Amniotic epithelial cell (primary cell): ENCODE data around the gene IGF2R.
A peak's percentile ranks its signal among the peaks of the same experiment; 100 is the strongest.

ENCODE experiments used
- DNase-seq: peaks from one replicate; pipeline ENCODE4 v3.0.0-alpha.2; 2010; ENCODE audit warnings: low read depth

Gene IGF2R

GRCh38 chr6:160028487-160029275 is 59.8 kb downstream of the IGF2R start:
- DNase-seq = no peak

DNA sequence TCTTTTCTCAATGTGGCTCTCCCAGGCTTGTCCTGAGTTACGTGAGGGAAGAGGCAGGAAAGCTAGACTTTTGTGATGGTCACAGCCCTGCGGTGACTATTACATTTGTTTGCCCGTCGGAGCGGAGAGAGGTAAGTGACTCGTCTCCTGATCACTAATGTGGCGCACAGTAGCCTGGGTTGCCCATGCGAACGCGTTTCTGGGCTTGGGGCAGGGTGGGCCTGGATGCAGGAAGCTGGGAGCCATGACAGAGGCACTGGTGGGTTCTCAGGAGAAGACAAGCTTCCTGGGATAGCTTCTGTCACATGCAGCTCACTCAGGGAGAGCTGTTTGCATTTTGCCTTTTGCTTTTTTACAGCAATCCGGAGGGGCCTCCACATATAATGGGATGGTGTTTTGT is 60.6 kb downstream of the IGF2R start:
- no peak for DNase-seq

GRCh38 chr6:160030103-160030502 is 61.2 kb downstream of the IGF2R start:
- peak; percentile 94 for DNase-seq

- DNase-seq = no peak
Measured at GRCh38 chr6:160031442-160031841, 62.6 kb downstream of the IGF2R start.

GRCh38 chr6:160031871-160032270 is 63.0 kb downstream of the IGF2R start:
- DNase-seq = no peak

- no peak for DNase-seq
Measured at GRCh38 chr6:160032538-160032937, 63.7 kb downstream of the IGF2R start.

DNA sequence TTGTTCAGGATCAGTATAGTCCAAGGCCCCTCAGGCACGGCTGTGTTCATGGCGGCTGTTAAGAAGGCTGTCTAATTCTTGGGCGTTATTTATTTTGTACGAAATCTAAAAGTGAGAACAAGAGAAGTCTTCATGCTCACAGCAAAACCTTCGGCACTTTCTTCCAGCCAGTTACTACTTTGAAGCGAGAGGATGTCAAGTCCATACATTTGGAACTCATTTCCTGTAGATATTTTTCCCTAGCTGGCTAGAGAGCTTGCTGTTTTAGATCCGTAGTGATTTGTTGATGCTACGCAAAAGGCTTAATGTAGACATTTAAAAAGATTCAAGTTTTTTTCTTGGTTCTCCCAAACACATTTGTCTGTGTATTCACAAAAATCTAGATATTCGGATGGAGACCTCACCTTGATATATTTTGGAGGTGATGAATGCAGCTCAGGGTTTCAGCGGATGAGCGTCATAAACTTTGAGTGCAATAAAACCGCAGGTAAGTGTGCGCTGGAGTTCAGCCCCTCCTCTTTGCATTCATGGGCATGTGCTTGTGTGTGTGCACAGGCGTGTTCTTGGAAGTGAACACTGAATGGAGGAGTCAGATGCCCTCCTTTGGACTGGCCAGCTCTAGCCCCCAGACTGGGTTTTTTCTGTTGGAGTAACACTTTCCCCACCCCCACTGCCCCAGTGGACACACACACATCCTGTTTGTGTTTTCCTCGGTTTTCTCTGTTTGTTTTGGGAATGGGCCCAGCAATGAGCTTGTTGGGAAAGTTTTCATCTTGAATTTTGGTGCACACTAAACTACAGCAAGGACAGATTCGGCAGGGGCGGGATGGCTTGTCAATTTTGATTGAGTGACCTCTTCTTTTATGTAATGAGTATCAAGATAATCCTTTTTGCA is 65.4 kb downstream of the IGF2R start:
- no peak for DNase-seq

DNA sequence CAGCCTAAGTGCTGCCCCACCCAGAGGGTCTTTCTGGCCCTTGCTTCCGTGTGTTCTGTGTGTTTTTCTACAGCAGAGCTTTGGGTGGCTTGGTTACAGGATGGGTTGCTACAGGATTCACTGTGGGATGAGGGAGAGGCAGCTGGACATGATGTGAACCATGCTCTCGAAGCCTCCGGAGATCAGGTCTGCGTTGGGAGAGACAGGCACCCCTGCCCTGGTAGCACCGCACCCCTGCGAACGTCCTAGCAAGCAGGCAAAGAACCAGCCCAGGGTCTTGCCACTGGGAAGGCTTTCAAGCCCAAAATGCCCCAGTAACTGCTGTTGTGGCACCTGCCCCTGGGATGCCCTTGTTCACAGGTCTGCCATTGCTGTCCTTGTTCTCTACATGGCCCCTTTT is 66.4 kb downstream of the IGF2R start:
- no peak for DNase-seq

DNA sequence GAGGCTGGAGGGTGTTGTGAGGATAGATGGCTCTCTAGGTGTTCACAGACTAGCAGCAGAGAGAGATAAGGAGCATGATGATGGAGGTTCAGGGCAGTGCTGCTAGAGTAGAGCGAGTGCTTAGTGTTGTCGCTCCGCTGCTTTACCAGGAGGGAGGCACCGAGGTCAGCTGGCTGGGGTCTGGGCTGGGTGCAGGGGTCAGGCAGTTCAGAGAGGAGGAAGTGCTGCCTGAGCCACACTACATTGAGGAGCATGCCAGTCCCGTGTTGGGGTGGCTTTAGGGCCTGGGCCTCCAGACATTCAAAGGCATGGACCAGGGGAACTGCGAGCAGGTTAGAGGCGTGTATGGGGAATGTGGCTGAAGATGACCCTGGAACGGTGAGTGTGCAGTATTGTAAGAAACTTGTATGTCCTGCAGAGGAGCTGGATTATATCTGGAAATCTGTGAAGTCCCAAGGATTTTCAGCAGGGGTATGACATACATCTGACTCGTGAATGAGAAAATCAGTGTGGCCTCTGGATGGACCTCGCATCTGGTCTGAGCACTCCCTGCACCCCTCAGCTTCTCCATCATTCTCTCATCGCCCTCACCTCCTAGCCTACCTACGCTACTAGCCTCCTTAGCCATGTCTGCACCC is 66.9 kb downstream of the IGF2R start:
- no peak for DNase-seq

- DNase-seq = no peak
Measured at GRCh38 chr6:160036331-160036695, 67.4 kb downstream of the IGF2R start.

DNA sequence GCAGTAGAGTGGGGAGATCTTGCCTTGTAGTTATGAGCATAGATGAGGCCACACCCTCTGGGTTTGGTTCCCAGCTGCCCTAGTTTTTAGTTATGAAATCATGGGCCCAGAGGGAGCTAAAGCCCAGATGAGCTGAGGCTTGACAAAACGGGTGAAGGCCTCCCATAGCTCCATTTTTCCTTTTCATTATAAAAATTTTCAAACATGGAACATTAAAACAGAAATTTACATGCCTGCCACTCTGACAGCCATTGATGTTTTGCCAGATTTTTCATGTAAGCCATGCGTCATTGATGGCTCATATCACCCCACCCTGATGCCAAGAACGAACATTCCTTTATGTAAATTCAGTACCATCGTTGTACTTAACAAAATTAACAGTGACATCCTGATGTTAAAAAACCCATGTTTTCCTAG is 67.9 kb downstream of the IGF2R start:
- peak; percentile 67 for DNase-seq

DNA sequence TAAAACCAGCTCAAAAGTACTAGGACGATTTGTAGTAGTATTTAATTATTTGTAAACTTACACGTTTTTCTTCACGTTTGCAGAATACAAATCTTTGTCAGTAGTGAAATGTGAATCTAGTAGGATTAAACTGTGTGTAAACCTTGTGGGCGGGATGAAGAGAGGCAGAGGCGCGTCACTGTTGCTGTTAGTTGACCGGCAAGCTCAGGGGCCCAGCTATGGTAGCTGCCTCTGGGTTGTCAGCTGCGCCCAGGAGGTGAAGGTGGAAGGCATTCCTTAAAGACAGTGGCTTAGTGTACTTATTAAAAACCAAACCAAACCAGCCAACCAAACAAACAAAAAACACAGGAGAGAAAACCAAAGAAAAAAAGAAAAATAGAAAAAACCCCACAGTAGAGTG is 69.6 kb downstream of the IGF2R start:
- DNase-seq = no peak

DNA sequence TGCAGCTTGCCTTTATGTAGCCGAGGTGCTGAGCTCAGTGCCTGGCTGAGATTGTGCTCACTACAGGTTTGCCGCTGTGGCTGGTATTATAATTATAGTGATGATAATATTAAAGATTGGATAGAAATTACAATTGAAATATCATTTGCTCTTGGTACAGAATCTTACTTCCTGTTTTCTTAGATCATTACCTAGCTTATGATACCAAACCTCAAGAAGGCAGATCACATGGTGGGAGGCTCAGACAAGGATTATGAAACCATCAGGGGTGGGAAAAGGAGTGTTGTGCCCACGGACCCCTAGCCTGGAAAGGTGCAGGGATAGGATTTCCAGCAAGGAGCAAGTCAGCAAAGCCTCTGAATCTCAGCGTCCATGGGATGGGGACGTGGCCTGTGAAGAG is 70.6 kb downstream of the IGF2R start:
- DNase-seq = no peak

DNA sequence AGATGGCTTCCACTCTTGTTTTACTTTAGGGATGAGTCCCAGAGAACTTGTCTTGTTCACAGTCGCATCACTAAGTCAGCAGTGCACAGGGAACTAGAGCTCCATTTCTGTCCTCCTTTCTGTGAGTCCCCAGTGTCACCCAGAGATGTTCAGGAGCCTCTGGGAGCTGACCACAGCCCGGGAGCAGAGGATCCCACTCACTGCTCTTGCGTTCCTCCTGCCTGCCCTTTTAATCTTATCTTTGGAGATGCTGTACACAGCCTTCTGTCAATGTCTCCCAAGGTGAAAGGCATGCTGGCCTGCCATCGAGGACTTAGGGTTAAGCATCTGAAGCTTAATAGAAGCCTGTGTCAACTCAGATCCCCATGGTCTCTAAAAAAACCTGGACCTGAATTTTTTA is 71.2 kb downstream of the IGF2R start:
- DNase-seq = no peak

- DNase-seq = no peak
Measured at GRCh38 chr6:160040527-160041264, 71.8 kb downstream of the IGF2R start.

- DNase-seq = peak; percentile 81
Measured at GRCh38 chr6:160041608-160042007, 72.7 kb downstream of the IGF2R start.

DNA sequence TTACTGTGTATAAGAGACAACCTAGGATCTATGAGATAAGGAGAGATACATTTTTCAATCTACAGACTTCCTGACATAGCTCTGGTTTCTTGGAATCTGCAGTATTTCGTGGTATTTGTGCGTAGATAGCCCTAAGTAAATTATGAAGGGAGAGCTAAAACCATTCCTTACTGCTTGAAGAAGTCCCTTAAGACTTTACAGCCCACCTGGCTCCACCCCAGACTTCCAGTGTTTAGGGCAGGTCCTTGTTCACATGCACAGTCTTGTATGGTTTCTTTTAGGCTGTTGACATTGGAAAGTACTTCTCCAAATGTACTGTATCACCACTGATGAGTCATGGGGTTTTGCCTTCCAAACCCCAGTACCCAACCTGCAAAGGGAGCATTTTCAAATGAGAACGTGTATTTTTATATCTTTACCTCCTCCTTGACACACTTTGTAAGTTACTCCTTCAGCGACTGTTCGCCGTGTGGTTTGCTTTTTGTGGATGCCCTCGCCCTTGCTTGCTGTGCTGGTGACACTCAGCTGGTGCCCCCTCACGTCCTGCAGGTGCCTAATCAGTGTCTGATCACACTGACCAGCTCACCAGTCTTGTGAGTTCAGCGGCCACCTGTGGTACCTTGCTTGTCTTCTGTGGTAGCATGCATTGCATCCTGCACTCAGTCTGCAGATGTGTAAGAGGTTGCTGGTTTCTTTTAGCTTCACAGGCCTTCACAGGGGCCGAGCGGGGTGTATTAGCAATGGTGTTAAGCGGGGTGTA is 73.3 kb downstream of the IGF2R start:
- peak; percentile 70 for DNase-seq

DNA sequence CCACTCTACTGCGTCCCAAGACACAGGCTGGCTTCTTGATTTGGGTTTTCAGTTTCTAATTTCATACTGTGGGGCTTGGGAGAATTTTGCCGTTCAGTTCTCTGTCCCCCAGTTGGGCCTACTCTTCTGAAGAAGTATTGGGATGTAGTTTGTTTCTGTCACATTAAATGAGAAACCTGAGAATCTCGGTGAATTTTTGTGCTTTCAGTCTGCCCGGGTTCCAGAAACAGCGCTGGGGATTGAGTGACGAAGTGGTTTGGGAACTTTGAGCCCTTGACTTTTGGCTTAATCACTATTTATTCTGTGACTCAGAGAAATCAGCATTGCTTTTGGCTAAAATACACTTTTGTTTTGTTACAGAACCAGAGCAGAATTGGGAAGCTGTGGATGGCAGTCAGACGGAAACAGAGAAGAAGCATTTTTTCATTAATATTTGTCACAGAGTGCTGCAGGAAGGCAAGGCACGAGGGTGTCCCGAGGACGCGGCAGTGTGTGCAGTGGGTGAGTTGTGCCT is 74.0 kb downstream of the IGF2R start:
- DNase-seq = no peak

GRCh38 chr6:160043784-160044183 is 74.9 kb downstream of the IGF2R start:
- no peak for DNase-seq

DNA sequence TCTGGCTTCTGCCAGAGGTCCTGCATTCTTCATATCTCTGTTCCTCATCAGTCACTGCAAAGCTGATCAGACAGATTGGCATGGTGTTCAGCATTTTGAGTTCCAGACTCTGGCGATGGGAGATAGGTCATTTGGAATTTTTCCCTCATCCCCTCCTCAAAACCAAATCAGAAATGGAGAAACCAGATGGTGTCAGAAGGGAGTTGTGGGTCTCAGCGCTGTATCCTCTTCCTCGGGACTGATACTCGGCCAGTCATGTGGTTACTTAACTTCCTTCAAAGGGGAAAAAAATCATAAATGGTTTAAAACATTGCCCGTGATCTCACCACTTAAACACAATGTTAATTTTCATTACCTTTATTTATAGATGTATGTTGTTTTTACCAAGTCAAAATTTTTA is 75.8 kb downstream of the IGF2R start:
- DNase-seq = no peak

GRCh38 chr6:160048471-160048870 is 79.6 kb downstream of the IGF2R start:
- no peak for DNase-seq
